Prostate gland (tissue), 1 donor: ENCODE measurements around the gene SLC66A3.

ENCODE experiments used
- POLR2A ChIP-seq: fragments of 450-650 bp; IDR thresholded peaks from one replicate; pipeline ENCODE4 v1.6.1; 2016; ENCODE audit warnings: antibody characterized with exemption, mild to moderate bottlenecking
- POLR2AphosphoS5 ChIP-seq: sonication (generic); formaldehyde crosslinking; IDR thresholded peaks from one replicate; pipeline ENCODE4 v1.6.1; 2017; ENCODE audit warnings: antibody characterized with exemption

DNA sequence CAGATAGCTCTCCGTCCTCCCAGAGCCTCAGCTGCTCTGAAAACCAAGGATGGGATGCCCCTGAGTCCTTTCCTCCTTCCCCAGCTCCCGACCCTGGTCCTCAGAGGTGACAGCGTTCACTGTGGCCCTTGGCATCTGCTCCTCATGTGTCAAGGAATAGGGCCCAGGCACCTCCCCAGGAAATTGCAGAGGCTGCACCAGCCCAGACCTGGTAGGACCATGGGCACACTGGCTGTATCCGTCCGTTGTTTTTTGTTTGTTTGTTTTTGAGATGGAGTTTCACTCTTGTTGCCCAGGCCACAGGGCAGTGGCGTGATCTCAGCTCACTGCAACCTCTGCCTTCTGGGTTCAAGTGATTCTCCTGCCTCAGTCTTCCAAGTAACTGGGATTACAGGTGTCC is 37.5 kb upstream of the SLC66A3 start:
- TF ChIP-seq POLR2AphosphoS5 (no peak), POLR2A (no peak)
